ENCODE data around the gene GULP1. TPM values are rescaled to one million over a fixed set of nuclear protein-coding genes. Genes with fewer than 3 reads are reported as not detected.
"Not testable (repeated sequence)": the region's sequence is repeated elsewhere in the genome, so short reads cannot be mapped to it uniquely, and the experiment has no call there.

Gene GULP1
- total RNA-seq, 1 experiment from 2014 or later: 76.0 TPM

- TF ChIP-seq EZH2 (IDR thresholded peaks at IDR 0.05) (no peak), JUND (IDR thresholded peaks at IDR 0.05) (no peak), ZNF274 (IDR thresholded peaks at IDR 0.05; ENCODE audit: low read depth, low read length) (no peak), ATF3 (IDR thresholded peaks at IDR 0.05) (no peak), ZBTB33 (IDR thresholded peaks at IDR 0.05; ENCODE audit: extremely low read depth, insufficient replicate concordance, low read length) (no peak)
Observed at GRCh38 chr2:188282907-188283306, 8.8 kb upstream of the GULP1 start (continued).

GRCh38 chr2:188284251-188284650, 7.4 kb upstream of the GULP1 start:
- H3K9ac ChIP-seq (ENCODE audit: low read length); ATAC-seq; H3K9me2 ChIP-seq (ENCODE audit: insufficient read depth); H3K9me3 ChIP-seq (ENCODE audit: control insufficient read depth in 1 of 2, insufficient read depth in 1 of 2, low read depth in 1 of 2, low read length in 2 of 2); CTCF ChIA-PET; H3K4me1 ChIP-seq (ENCODE audit: control insufficient read depth in 1 of 2, insufficient read depth in 2 of 2, low read length in 2 of 2); BruUV-seq (replicated peaks); RAD21 ChIA-PET (ENCODE audit: low non-redundant PET in 1 of 2, low total read pairs in 2 of 2, uncharacterized antibody in 2 of 2, unreplicated experiment in 2 of 2); H3K4me3 ChIP-seq (replicated peaks in 1 of 2; ENCODE audit: low read depth in 1 of 2, low read length in 2 of 2); H3K36me3 ChIP-seq (ENCODE audit: control insufficient read depth in 1 of 2, insufficient read depth in 2 of 2, low read length in 2 of 2); DNase-seq (ENCODE audit: low read depth, low spot score); H3K79me2 ChIP-seq (ENCODE audit: insufficient read depth, low read length); POLR2A ChIA-PET; H4K20me1 ChIP-seq (ENCODE audit: insufficient read depth); H3K4me2 ChIP-seq (ENCODE audit: low read length); H2AFZ ChIP-seq (ENCODE audit: low read depth, low read length, poor library complexity, severe bottlenecking); H3K27me3 ChIP-seq (ENCODE audit: insufficient read depth, low read length); H3K27ac ChIP-seq (ENCODE audit: low read depth, low read length); intact Hi-C loops (cut with micrococcal nuclease): not testable (repeated sequence)

GRCh38 chr2:188285049-188285448, 6.6 kb upstream of the GULP1 start:
- no peak for DNase-seq (ENCODE audit: low read depth, low spot score)
- TF ChIP-seq EZH2 (IDR thresholded peaks at IDR 0.05) (no peak), JUND (IDR thresholded peaks at IDR 0.05) (no peak), TCF7L2 (IDR thresholded peaks at IDR 0.05; ENCODE audit: borderline replicate concordance, extremely low read depth, insufficient read depth, insufficient read length) (no peak), ZFX (IDR thresholded peaks at IDR 0.05) (no peak)
- H3K9me2 ChIP-seq (ENCODE audit: insufficient read depth): no peaks in the 10 kb centered on the region
- POLR2A ChIA-PET: no interaction called here
- no peaks in the 10 kb centered on the region for H3K79me2 ChIP-seq (ENCODE audit: insufficient read depth, low read length)
- no peak overlapping the region for H3K4me3 ChIP-seq (replicated peaks in 1 of 2; ENCODE audit: low read depth in 1 of 2, low read length in 2 of 2)
- RAD21 ChIA-PET (ENCODE audit: low non-redundant PET in 1 of 2, low total read pairs in 2 of 2, uncharacterized antibody in 2 of 2, unreplicated experiment in 2 of 2): no interaction called here
- CTCF ChIA-PET: no interaction called here
- intact Hi-C loops (cut with micrococcal nuclease): no loop called here
- H3K9ac ChIP-seq (ENCODE audit: low read length): no peak overlapping the region
- peaks cover 0 to 1% of the 10 kb centered on the region in 2 experiments; a peak in 1 of 4 replicates for H3K4me1 ChIP-seq (ENCODE audit: control insufficient read depth in 1 of 2, insufficient read depth in 2 of 2, low read length in 2 of 2)
- H3K9me3 ChIP-seq (ENCODE audit: control insufficient read depth in 1 of 2, insufficient read depth in 1 of 2, low read depth in 1 of 2, low read length in 2 of 2): no peaks in the 10 kb centered on the region
- ATAC-seq: no peak
- no peak overlapping the region for H3K27ac ChIP-seq (ENCODE audit: low read depth, low read length)
- H4K20me1 ChIP-seq (ENCODE audit: insufficient read depth): no peaks in the 10 kb centered on the region
- H3K36me3 ChIP-seq (ENCODE audit: control insufficient read depth in 1 of 2, insufficient read depth in 2 of 2, low read length in 2 of 2): no peaks in the 10 kb centered on the region
- H2AFZ ChIP-seq (ENCODE audit: low read depth, low read length, poor library complexity, severe bottlenecking): no peak overlapping the region
- H3K4me2 ChIP-seq (ENCODE audit: low read length): no peak overlapping the region
- H3K27me3 ChIP-seq (ENCODE audit: insufficient read depth, low read length): no peaks in the 10 kb centered on the region
- no TSS peak for BruUV-seq (replicated peaks)
